T-cell (primary cell): Measurements from ENCODE around the gene CLPTM1L. TPM values are rescaled to one million over a fixed set of nuclear protein-coding genes. Genes with fewer than 3 reads are reported as not detected.

Source experiments
- ATAC-seq, 4 experiments: fragments of 200-7000 bp in 3 of 4; fragments of 150-1000 bp in 1 of 4; cut with Tn5 transposase; replicated peaks in 1 of 4; 1 replicate in 3 of 4; 2 replicates in 1 of 4; pipeline ENCODE4 v1.10.0; 2021; ENCODE audit warnings: moderate library complexity in 3 of 4, mild to moderate bottlenecking in 2 of 4, moderate number of reproducible peaks in 1 of 4
- CTCF ChIA-PET, 2 donors: fragments of 300-600 bp; sonication (Branson Sonifier 250); formaldehyde crosslinking; loops; one replicate each; lab custom pipeline; 2022; ENCODE audit warnings: antibody characterized with exemption in 2 of 2; lab: Charles Lee
- POLR2A ChIA-PET, 2 donors: fragments of 300-600 bp; sonication (Branson Sonifier 250); formaldehyde crosslinking; loops; one replicate each; lab custom pipeline; 2022; ENCODE audit warnings: antibody characterized with exemption in 2 of 2; lab: Charles Lee
- DNase-seq, 35 experiments: peaks; one replicate each; pipeline versions ENCODE4 v3.0.0 to v3.0.0-alpha.2; 2013 to 2023
- H3K27ac ChIP-seq: one replicate; pipeline ENCODE4 v1.5.1; 2013; ENCODE audit warnings: low read length
- H3K27me3 ChIP-seq, 2 experiments: replicated peaks in 1 of 2; 1 replicate in 1 of 2; 2 replicates in 1 of 2; pipeline versions ENCODE4 v1.6.1 to v1.7.0; 2013; ENCODE audit warnings: low read length in 1 of 2, mixed read lengths in 1 of 2; ENCODE audit not compliant: control insufficient read depth in 2 of 2, insufficient read depth in 2 of 2; ENCODE audit errors: extremely low read depth in 1 of 2
- H3K36me3 ChIP-seq, 2 donors: 1 replicate in 1 of 2; 2 replicates in 1 of 2; pipeline versions ENCODE4 v1.6.1 to v1.7.0; 2013; ENCODE audit warnings: low read length in 1 of 2; ENCODE audit not compliant: control insufficient read depth in 2 of 2, insufficient read depth in 1 of 2; ENCODE audit errors: extremely low read depth in 1 of 2
- H3K4me1 ChIP-seq, 2 experiments: 1 replicate in 1 of 2; 2 replicates in 1 of 2; pipeline versions ENCODE4 v1.6.1 to v1.7.0; 2013; ENCODE audit warnings: low read length in 2 of 2, mixed read lengths in 1 of 2; ENCODE audit not compliant: insufficient read depth in 2 of 2, control insufficient read depth in 1 of 2; ENCODE audit errors: extremely low read depth in 1 of 2
- H3K4me3 ChIP-seq, 2 donors: 1 replicate in 1 of 2; 2 replicates in 1 of 2; pipeline versions ENCODE4 v1.5.1 to v1.7.0; 2013; ENCODE audit warnings: mild to moderate bottlenecking in 2 of 2, low read length in 1 of 2, moderate library complexity in 1 of 2; ENCODE audit not compliant: control insufficient read depth in 1 of 2; ENCODE audit errors: extremely low read depth in 1 of 2
- H3K9me3 ChIP-seq: 2 replicates; pipeline ENCODE4 v1.7.0; 2013
- H3K27ac Mint-ChIP-seq, 2 donors: one replicate each; pipeline ENCODE4 v1.8.0; 2020 to 2021; ENCODE audit warnings: mild to moderate bottlenecking in 2 of 2, mixed read lengths in 2 of 2
- H3K27me3 Mint-ChIP-seq, 2 donors: one replicate each; pipeline ENCODE4 v1.8.0; 2021 to 2022; ENCODE audit warnings: mixed read lengths in 2 of 2
- H3K36me3 Mint-ChIP-seq: one replicate; pipeline ENCODE4 v1.8.0; 2021; ENCODE audit warnings: mixed read lengths
- H3K4me1 Mint-ChIP-seq, 3 donors: one replicate each; pipeline ENCODE4 v1.8.0; 2020 to 2022; ENCODE audit warnings: mixed read lengths in 3 of 3, mild to moderate bottlenecking in 1 of 3
- H3K4me3 Mint-ChIP-seq, 3 donors: one replicate each; pipeline ENCODE4 v1.8.0; 2020 to 2022; ENCODE audit warnings: mild to moderate bottlenecking in 3 of 3, mixed read lengths in 3 of 3, moderate library complexity in 3 of 3
- H3K9me3 Mint-ChIP-seq, 3 donors: one replicate each; pipeline ENCODE4 v1.8.0; 2020 to 2022; ENCODE audit warnings: mixed read lengths in 3 of 3
- WGBS: methylation state at CpG from one replicate; pipeline ENCODE4 v1.1.5; 2013; ENCODE audit warnings: missing lambda C conversion rate; ENCODE audit not compliant: insufficient coverage; 5-methylcytosine and 5-hydroxymethylcytosine counted together
- total RNA-seq, 35 experiments: library from RNA in 6 of 35; stranded (reverse) in 6 of 35; fragments of 120-200 nt in 1 of 35; gene quantifications; one replicate each; pipeline versions ENCODE4 v1.2.1 to v1.2.4 and lab custom pipeline; 2013 to 2026

The CLPTM1L gene
- total RNA-seq, 5 donors from 2014 or later (not counting 1 experiment from before 2014, with no cell fraction given), result 70.9 to 91.0 (median 82.1) TPM

DNA sequence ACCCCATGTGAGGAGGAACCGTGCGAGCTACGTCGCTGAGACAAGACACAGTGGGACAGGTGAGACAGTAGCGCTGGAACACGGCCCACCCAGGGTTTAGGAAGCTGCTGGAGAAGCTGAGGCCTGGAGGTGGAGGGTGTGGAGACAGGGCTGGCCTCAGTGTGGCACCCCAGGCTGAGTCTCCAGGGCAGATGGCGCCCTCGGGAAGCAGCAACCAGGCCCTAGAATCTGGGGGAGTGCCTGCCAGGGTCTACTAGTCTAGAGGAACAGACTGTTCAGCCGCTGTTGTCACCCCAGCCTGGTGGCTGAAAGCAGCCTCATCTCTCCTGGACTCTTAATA, 45.4 kb downstream of the CLPTM1L start:
- Mint-ChIP-seq H3K27ac (no peak overlapping the region), H3K9me3 (peaks cover 0 to 3% (median 0%) of the 10 kb centered on the region in 3 donors), H3K36me3 (no peaks in the 10 kb centered on the region), H3K4me3 (no peak overlapping the region), H3K27me3 (no peaks in the 10 kb centered on the region), H3K4me1 (peaks cover 2 to 6% (median 3%) of the 10 kb centered on the region in 3 donors)
- H3K9me3 ChIP-seq, result no peaks in the 10 kb centered on the region
- CTCF ChIA-PET, result no interaction called here
- POLR2A ChIA-PET, result no interaction called here
- peaks cover 0 to 9% of the 10 kb centered on the region in 2 experiments for H3K4me1 ChIP-seq
- peaks cover 0 to 6% of the 10 kb centered on the region in 2 experiments for H3K27me3 ChIP-seq
- ATAC-seq (no peak), DNase-seq (peak in 2 of 35 experiments; percentile 7 to 21)
- no peak overlapping the region for H3K27ac ChIP-seq
- WGBS, result 93% methylated on average over 8 of the region's 9 CpGs
- H3K36me3 ChIP-seq, result no peaks in the 10 kb centered on the region
- no peak overlapping the region for H3K4me3 ChIP-seq

DNA sequence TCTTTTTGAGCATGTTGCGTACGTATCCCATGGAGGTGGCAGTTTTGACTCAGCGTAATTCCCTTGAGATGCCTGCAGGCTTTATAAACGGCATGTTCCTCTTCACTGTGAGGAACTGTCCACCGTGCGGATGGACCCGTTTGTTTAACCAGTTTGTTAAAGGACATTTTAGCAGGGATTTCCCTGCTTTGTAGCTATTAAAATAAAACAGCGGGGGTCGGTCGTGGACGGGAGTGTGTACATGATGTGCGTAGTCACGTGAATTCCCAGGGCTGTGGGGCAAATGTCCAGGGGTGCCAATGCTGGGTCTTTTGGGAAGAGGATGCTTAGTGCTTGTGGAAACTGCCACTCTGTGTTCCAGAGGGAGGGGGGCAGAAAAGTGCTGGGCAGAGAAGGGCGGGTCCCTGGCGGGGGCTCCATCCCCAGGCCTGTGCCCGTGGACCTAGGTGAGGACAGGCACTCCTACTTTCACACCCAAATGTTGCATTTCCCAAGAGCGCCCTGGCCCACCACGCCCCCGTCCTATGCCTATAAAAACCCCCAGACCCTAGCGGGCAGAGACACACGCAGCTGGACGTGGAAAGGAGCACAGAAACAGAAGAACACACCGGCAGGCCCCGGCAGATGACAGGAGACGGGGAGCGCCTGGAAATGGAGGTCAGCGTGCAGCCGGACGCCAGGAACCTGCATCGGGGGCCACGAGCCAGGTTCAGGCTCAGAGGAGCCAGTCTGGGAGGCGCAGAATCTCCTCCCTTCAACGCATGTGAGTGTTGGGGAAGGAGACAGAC, 46.0 kb downstream of the CLPTM1L start:
- H3K27ac ChIP-seq, result no peak overlapping the region

DNA sequence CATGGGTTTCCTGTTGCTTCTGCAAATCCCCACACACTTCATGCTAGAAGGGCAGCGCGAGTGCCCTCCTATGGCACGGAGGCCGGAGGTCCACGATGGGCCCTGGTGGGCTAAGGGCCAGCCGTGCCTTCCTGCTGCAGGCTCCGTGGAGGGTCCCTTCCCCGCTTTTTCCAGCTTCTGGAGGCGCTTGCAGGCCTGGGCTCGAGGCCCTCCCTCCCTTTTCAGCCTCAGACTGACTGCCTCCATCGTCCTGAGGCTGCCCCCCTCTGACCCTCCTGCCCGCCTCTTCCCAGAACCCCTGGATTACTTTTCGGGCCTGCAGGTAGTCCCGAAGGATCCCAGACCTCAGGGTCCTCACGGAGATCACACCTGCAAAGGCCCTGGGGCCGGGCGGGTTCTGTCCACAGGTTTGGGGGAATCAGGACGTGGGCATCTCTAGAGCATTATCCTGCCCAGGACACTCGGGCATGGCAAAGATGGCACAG, 46.8 kb downstream of the CLPTM1L start:
- no peak overlapping the region for H3K27ac ChIP-seq
- H3K4me1 Mint-ChIP-seq, result peaks cover 4 to 6% (median 6%) of the 10 kb centered on the region in 3 donors
- no peaks in the 10 kb centered on the region for H3K27me3 Mint-ChIP-seq
- no peak overlapping the region for H3K4me3 Mint-ChIP-seq
- peaks cover 0 to 3% (median 0%) of the 10 kb centered on the region in 3 donors for H3K9me3 Mint-ChIP-seq
- no peaks in the 10 kb centered on the region for H3K9me3 ChIP-seq
- no peak for ATAC-seq
- CTCF ChIA-PET, result no interaction called here
- 92% methylated on average over 15 of the region's 19 CpGs for WGBS
- peak in 2 of 35 experiments; percentile 10 to 11 for DNase-seq
- POLR2A ChIA-PET, result interaction anchor here in 1 of 2 donors (0.5 kb wide), 1 partner anchor 18 kb away, joined by 3 read pairs; no protein-coding TSS in a partner anchor
- peaks cover 0 to 23% of the 10 kb centered on the region in 2 experiments for H3K4me1 ChIP-seq
- H3K4me3 ChIP-seq, result no peak overlapping the region
- H3K27ac Mint-ChIP-seq, result no peak overlapping the region
- peaks cover 0 to 12% of the 10 kb centered on the region in 2 experiments for H3K27me3 ChIP-seq
- no peaks in the 10 kb centered on the region for H3K36me3 ChIP-seq
- H3K36me3 Mint-ChIP-seq, result no peaks in the 10 kb centered on the region

More for the DNA sequence above, 46.0 kb downstream of the CLPTM1L start:
- H3K27me3 Mint-ChIP-seq, result no peaks in the 10 kb centered on the region
- CTCF ChIA-PET, result no interaction called here
- DNase-seq (peak in 2 of 35 experiments; percentile 4 to 14), ATAC-seq (no peak)
- no peak overlapping the region for H3K27ac Mint-ChIP-seq
- peaks cover 2 to 6% (median 3%) of the 10 kb centered on the region in 3 donors for H3K4me1 Mint-ChIP-seq
- Histone ChIP-seq H3K4me3 (no peak overlapping the region), H3K4me1 (peaks cover 0 to 15% of the 10 kb centered on the region in 2 experiments), H3K36me3 (no peaks in the 10 kb centered on the region), H3K9me3 (no peaks in the 10 kb centered on the region), H3K27me3 (peaks cover 0 to 6% of the 10 kb centered on the region in 2 experiments)
- POLR2A ChIA-PET, result interaction anchor here in 1 of 2 donors (0.5 kb wide), 1 partner anchor 17 kb away, joined by 3 read pairs; no protein-coding TSS in a partner anchor
- peaks cover 0 to 3% (median 0%) of the 10 kb centered on the region in 3 donors for H3K9me3 Mint-ChIP-seq
- H3K4me3 Mint-ChIP-seq, result no peak overlapping the region
- WGBS, result 91% methylated on average over 21 of the region's 33 CpGs
- H3K36me3 Mint-ChIP-seq, result no peaks in the 10 kb centered on the region

GRCh38 chr5:1297243-1297642, 47.7 kb downstream of the CLPTM1L start:
- Mint-ChIP-seq H3K9me3 (peaks cover 0 to under 1% (median 0%) of the 10 kb centered on the region in 3 donors), H3K4me1 (peaks cover 6% of the 10 kb centered on the region in 3 donors), H3K36me3 (no peaks in the 10 kb centered on the region), H3K4me3 (no peak overlapping the region), H3K27ac (no peak overlapping the region), H3K27me3 (no peaks in the 10 kb centered on the region)
- no peak overlapping the region for H3K4me3 ChIP-seq
- no peaks in the 10 kb centered on the region for H3K9me3 ChIP-seq
- ChIA-PET CTCF (no interaction called here), POLR2A (no interaction called here)
- H3K27ac ChIP-seq, result no peak overlapping the region
- ATAC-seq, result no peak
- no peaks in the 10 kb centered on the region for H3K36me3 ChIP-seq
- peaks cover 0 to 17% of the 10 kb centered on the region in 2 experiments for H3K27me3 ChIP-seq
- WGBS, result 82% methylated on average over 4 of the region's 4 CpGs
- H3K4me1 ChIP-seq, result peaks cover 0 to 25% of the 10 kb centered on the region in 2 experiments
- DNase-seq, result peak in 1 of 35 experiments; percentile 5

DNA sequence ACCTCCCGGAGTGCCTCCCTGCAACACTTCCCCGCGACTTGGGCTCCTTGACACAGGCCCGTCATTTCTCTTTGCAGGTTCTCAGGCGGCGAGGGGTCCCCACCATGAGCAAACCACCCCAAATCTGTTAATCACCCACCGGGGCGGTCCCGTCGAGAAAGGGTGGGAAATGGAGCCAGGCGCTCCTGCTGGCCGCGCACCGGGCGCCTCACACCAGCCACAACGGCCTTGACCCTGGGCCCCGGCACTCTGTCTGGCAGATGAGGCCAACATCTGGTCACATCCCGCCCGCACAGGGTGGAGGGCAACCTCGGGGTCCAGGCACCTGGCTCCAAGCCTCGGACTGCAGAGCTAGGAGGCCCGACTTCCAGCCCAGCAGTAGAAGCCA, 49.3 kb downstream of the CLPTM1L start:
- Mint-ChIP-seq H3K27ac (no peak overlapping the region), H3K9me3 (no peaks in the 10 kb centered on the region), H3K4me1 (peaks cover 6 to 11% (median 6%) of the 10 kb centered on the region in 3 donors), H3K36me3 (no peaks in the 10 kb centered on the region), H3K4me3 (peak overlapping the region; percentile 34 to 56 (median 51)), H3K27me3 (no peaks in the 10 kb centered on the region)
- H3K9me3 ChIP-seq, result no peaks in the 10 kb centered on the region
- DNase-seq (peak in 1 of 35 experiments; percentile 13), ATAC-seq (no peak)
- no peak overlapping the region for H3K27ac ChIP-seq
- no peaks in the 10 kb centered on the region for H3K36me3 ChIP-seq
- ChIA-PET POLR2A (no interaction called here), CTCF (no interaction called here)
- no peak overlapping the region for H3K4me3 ChIP-seq
- peaks cover 0 to 28% of the 10 kb centered on the region in 2 experiments for H3K27me3 ChIP-seq
- 85% methylated on average over 18 of the region's 22 CpGs for WGBS
- H3K4me1 ChIP-seq, result peaks cover 0 to 25% of the 10 kb centered on the region in 2 experiments

DNA sequence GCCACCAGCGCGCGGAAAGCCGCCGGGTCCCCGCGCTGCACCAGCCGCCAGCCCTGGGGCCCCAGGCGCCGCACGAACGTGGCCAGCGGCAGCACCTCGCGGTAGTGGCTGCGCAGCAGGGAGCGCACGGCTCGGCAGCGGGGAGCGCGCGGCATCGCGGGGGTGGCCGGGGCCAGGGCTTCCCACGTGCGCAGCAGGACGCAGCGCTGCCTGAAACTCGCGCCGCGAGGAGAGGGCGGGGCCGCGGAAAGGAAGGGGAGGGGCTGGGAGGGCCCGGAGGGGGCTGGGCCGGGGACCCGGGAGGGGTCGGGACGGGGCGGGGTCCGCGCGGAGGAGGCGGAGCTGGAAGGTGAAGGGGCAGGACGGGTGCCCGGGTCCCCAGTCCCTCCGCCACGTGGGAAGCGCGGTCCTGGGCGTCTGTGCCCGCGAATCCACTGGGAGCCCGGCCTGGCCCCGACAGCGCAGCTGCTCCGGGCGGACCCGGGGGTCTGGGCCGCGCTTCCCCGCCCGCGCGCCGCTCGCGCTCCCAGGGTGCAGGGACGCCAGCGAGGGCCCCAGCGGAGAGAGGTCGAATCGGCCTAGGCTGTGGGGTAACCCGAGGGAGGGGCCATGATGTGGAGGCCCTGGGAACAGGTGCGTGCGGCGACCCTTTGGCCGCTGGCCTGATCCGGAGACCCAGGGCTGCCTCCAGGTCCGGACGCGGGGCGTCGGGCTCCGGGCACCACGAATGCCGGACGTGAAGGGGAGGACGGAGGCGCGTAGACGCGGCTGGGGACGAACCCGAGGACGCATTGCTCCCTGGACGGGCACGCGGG, 49.9 kb downstream of the CLPTM1L start, which contains the start of gene TERT:
Gene TERT (minus strand): TSS at position 234 of the 815 bp plus-strand sequence. CDS start 79 bp downstream, at position 155.
- ATAC-seq (peak; percentile 89 to 90 (median 89)), DNase-seq (peak; percentile 26 to 77 (median 61))
- Histone ChIP-seq H3K4me1 (peaks cover 0 to 25% of the 10 kb centered on the region in 2 experiments), H3K27ac (no peak within 1 kb of the TSS), H3K9me3 (no peaks in the 10 kb centered on the region), H3K36me3 (no peaks in the 10 kb centered on the region), H3K27me3 (peaks cover 0 to 28% of the 10 kb centered on the region in 2 experiments), H3K4me3 (peak within 1 kb of the TSS in 1 of 2 donors; percentile 54)
- H3K4me3 Mint-ChIP-seq, result peak within 1 kb of the TSS; percentile 34 to 56 (median 51)
- 13% methylated on average over 89 of the region's 102 CpGs for WGBS
- H3K27ac Mint-ChIP-seq, result no peak within 1 kb of the TSS
- POLR2A ChIA-PET, result no interaction called here
- H3K36me3 Mint-ChIP-seq, result no peaks in the 10 kb centered on the region
- H3K27me3 Mint-ChIP-seq, result no peaks in the 10 kb centered on the region
- no peaks in the 10 kb centered on the region for H3K9me3 Mint-ChIP-seq
- CTCF ChIA-PET, result no interaction called here
- H3K4me1 Mint-ChIP-seq, result peaks cover 6 to 11% (median 6%) of the 10 kb centered on the region in 3 donors
